ENCODE measurements around the gene MAST1.

Gene MAST1

GRCh38 chr19:12873891-12874745 lies 35.8 kb downstream of the MAST1 start:
- POLR2A ChIA-PET: interaction anchor here (2.0 kb wide), 1 partner anchor 7 kb away, joined by 10 read pairs; the partner anchor contains the start of gene DNASE2
- DNase-seq (ENCODE audit: extremely low spot score): no peak
- CTCF ChIA-PET: no interaction called here
- TF ChIP-seq ELF4 (IDR thresholded peaks at IDR 0.05) (no peak), PKNOX1 (IDR thresholded peaks at IDR 0.05) (no peak), FOXA1 (IDR thresholded peaks at IDR 0.05) (no peak), FOXM1 (IDR thresholded peaks at IDR 0.05; ENCODE audit: borderline replicate concordance) (no peak), LEF1 (IDR thresholded peaks at IDR 0.05; ENCODE audit: borderline replicate concordance) (no peak), TARDBP (IDR thresholded peaks at IDR 0.05) (no peak)

DNA sequence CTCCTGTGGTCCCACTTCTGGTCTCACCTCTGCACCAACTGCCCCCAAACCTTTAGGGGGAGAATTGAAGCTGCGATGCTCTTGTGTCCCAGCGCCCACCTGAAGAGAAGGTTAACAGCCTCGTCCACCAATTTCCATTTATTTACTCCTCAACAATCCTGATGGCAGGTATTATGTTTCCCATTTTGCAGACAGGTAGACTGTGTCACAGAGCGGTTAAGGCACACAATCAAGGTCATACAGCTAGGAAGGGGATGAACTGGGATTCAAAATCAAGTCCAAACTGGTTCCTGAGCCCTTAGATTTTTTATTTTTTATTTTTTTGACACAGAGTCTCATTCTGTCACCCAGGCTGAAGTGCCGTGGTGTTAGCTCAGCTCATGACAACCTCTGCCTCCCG lies 36.8 kb downstream of the MAST1 start:
- CTCF ChIA-PET: interaction anchor here (0.7 kb wide), 1 partner anchor 38 kb away, joined by 4 read pairs; no protein-coding TSS in a partner anchor

DNA sequence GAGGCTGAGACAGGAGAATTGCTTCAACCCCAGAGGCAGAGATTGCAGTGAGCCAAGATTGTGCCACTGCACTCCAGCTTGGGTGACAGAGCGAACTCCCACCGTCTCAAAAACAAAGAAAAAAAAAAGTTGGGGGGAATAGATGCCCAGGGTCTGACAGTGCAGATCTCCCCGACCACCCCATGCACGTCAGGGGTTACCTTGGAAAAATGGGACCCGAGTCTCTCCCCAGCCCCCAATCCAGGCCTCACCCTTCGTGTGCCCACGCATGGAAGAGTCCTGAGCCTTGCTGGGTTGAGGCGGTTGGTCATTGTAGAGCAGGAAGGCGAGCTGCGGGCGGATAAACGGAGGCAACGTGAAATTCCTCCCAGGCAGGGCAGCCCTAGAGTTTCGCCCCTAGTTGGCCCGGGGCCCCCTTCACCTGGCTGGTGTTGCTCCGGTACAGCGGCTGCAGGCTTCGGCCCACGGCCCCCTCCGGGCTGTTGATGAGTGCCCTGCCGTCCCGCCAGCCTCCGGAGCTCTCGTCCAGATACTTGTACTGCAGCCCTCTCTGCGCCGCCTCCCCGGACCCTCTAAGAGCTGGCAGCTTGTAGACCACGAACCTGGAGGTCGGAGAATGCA lies 42.3 kb downstream of the MAST1 start:
- POLR2A ChIA-PET: interaction anchor here (0.7 to 3.5 kb wide), 12 partner anchors 7 to 89 kb away, joined by 3 to 26 read pairs (median 4); partner anchors contain the start of genes CALR, FARSA, GCDH and JUNB

More for the DNA sequence above, 36.8 kb downstream of the MAST1 start:
- DNase-seq (ENCODE audit: extremely low spot score): no peak
- TF ChIP-seq SP1 (IDR thresholded peaks at IDR 0.05): no peak
- no peak for TF ChIP-seq FOXK2 (IDR thresholded peaks at IDR 0.05)
- TF ChIP-seq L3MBTL2 (conservative IDR thresholded peaks at IDR 0.05): no peak
- TF ChIP-seq PKNOX1 (IDR thresholded peaks at IDR 0.05): no peak
- no peak for TF ChIP-seq SUZ12 (IDR thresholded peaks at IDR 0.05)
- no peak for TF ChIP-seq FOXA1 (IDR thresholded peaks at IDR 0.05)
- TF ChIP-seq TARDBP (IDR thresholded peaks at IDR 0.05): no peak
- no peak for TF ChIP-seq ELF4 (IDR thresholded peaks at IDR 0.05)
- no peak for TF ChIP-seq HDGF (IDR thresholded peaks at IDR 0.05; ENCODE audit: borderline replicate concordance)
- POLR2A ChIA-PET: no interaction called here

DNA sequence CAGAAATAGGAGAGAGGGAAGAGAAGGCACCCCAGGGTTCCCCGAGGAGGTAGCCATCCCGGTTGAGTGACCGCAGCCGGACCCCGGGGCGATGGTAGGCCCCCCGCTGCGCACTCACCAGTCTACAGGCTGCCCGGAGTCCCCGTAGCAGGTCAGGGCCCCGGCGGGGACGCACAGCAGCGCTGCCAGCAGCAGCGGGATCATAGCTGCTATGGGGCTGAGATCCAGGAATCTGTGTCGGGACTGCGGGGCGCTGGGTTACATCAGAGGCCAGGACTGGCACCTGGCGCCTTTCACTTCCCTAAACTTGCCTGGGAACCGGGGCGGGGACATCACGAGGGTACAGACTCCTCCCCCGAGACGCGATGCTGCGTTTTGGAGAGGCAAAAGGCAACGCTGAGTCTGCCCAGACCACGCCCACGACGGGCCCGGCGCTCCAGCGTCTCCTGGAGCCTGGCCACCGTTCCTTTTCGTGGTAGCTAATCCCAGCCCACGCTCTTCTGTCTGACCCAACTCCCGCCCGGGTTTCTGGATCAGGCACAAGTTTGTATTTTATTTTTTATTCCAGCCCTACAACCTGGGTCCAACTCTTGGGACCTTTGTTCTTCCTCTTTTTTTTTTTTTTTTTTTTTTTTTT lies 43.0 kb downstream of the MAST1 start, which contains the start of gene DNASE2:
TSS of gene DNASE2 (minus strand) at position 278 of the 637 bp plus-strand sequence. CDS start at position 204, 74 bp downstream.
- TF ChIP-seq SP1 (IDR thresholded peaks at IDR 0.05) (no peak), CTBP1 (IDR thresholded peaks at IDR 0.05; ENCODE audit: borderline replicate concordance) (no peak), ARNT (IDR thresholded peaks at IDR 0.05) (no peak), BHLHE40 (IDR thresholded peaks at IDR 0.05; ENCODE audit: borderline replicate concordance) (no peak)
- ChIA-PET POLR2A (interaction anchor here (0.7 to 3.5 kb wide), 10 partner anchors 8 to 90 kb away, joined by 3 to 26 read pairs (median 4); partner anchors contain the start of genes CALR, FARSA, GCDH and JUNB), CTCF (interaction anchor here (0.6 to 1.4 kb wide), 2 partner anchors 33 to 299 kb away, joined by 3 to 6 read pairs; no protein-coding TSS in a partner anchor)
- peak; percentile 94 for DNase-seq (ENCODE audit: extremely low spot score)

More for the DNA sequence above, 42.3 kb downstream of the MAST1 start:
- no peak for TF ChIP-seq FOXM1 (IDR thresholded peaks at IDR 0.05; ENCODE audit: borderline replicate concordance)
- no peak for TF ChIP-seq HDGF (IDR thresholded peaks at IDR 0.05; ENCODE audit: borderline replicate concordance)
- TF ChIP-seq TARDBP (IDR thresholded peaks at IDR 0.05): no peak
- peak; percentile 21 for DNase-seq (ENCODE audit: extremely low spot score)
- CTCF ChIA-PET: no interaction called here

GRCh38 chr19:12882589-12882988 lies 44.3 kb downstream of the MAST1 start:
- ChIA-PET CTCF (interaction anchor here (0.7 to 1.4 kb wide), 3 partner anchors 31 to 83 kb away, joined by 3 to 6 read pairs (median 4); no protein-coding TSS in a partner anchor), POLR2A (interaction anchor here (1.8 to 3.5 kb wide), 3 partner anchors 8 to 51 kb away, joined by 4 to 26 read pairs (median 10); partner anchors contain the start of genes FARSA and GCDH)
- no peak for DNase-seq (ENCODE audit: extremely low spot score)
- TF ChIP-seq FOXK2 (IDR thresholded peaks at IDR 0.05) (no peak), HDGF (IDR thresholded peaks at IDR 0.05; ENCODE audit: borderline replicate concordance) (no peak), ZNF384 (IDR thresholded peaks at IDR 0.05) (no peak), NFRKB (IDR thresholded peaks at IDR 0.05) (no peak), TARDBP (IDR thresholded peaks at IDR 0.05) (no peak), SUZ12 (IDR thresholded peaks at IDR 0.05) (no peak), L3MBTL2 (conservative IDR thresholded peaks at IDR 0.05) (no peak), ARNT (IDR thresholded peaks at IDR 0.05) (no peak), PKNOX1 (IDR thresholded peaks at IDR 0.05) (no peak), FOXA1 (IDR thresholded peaks at IDR 0.05) (no peak), ELF4 (IDR thresholded peaks at IDR 0.05) (no peak), SP1 (IDR thresholded peaks at IDR 0.05) (no peak), CTBP1 (IDR thresholded peaks at IDR 0.05; ENCODE audit: borderline replicate concordance) (no peak)

- ChIA-PET POLR2A (interaction anchor here (1.6 kb wide), 1 partner anchor 29 kb away, joined by 4 read pairs; no protein-coding TSS in a partner anchor), CTCF (no interaction called here)
- TF ChIP-seq CTBP1 (IDR thresholded peaks at IDR 0.05; ENCODE audit: borderline replicate concordance) (no peak), TARDBP (IDR thresholded peaks at IDR 0.05) (no peak)
- no peak for DNase-seq (ENCODE audit: extremely low spot score)
These were observed 45.9 kb downstream of the MAST1 start for GRCh38 chr19:12884202-12884601.
